Type B pancreatic cell (in vitro differentiated cells): ENCODE data around the gene CNOT1. TPM values are rescaled to one million over a fixed set of nuclear protein-coding genes. Genes with fewer than 3 reads are reported as not detected.

ENCODE experiments used
- DNase-seq: peaks from one replicate; pipeline ENCODE4 v3.0.0; 2021; ENCODE audit warnings: mixed read lengths; ENCODE audit not compliant: unreplicated experiment; ENCODE audit errors: extremely low spot score
- H3K27ac Mint-ChIP-seq: 2 replicates; pipeline ENCODE4 v1.8.0; 2021; ENCODE audit warnings: mild to moderate bottlenecking, mixed read lengths
- H3K27me3 Mint-ChIP-seq: 2 replicates; pipeline ENCODE4 v1.8.0; 2021; ENCODE audit warnings: mixed read lengths
- H3K36me3 Mint-ChIP-seq: 2 replicates; pipeline ENCODE4 v1.8.0; 2021; ENCODE audit warnings: mixed read lengths
- H3K4me1 Mint-ChIP-seq: one replicate; pipeline ENCODE4 v1.8.0; 2021; ENCODE audit warnings: mixed read lengths; ENCODE audit not compliant: unreplicated experiment
- H3K4me3 Mint-ChIP-seq: 2 replicates; pipeline ENCODE4 v1.8.0; 2021; ENCODE audit warnings: mild to moderate bottlenecking, mixed read lengths
- H3K9me3 Mint-ChIP-seq: 2 replicates; pipeline ENCODE4 v1.8.0; 2021; ENCODE audit warnings: mixed read lengths
- CTCF ChIP-seq: fragments of 200-600 bp; sonication (generic); conservative IDR thresholded peaks from 2 replicates; pipeline ENCODE4 v1.5.0; 2021; ENCODE audit warnings: antibody characterized with exemption, mild to moderate bottlenecking
- total RNA-seq: library from RNA; stranded (reverse); gene quantifications from 2 replicates; pipeline ENCODE4 v1.2.1, GENCODE V29; 2021; ENCODE audit warnings: low replicate concordance

CNOT1 gene
- total RNA-seq, 1 donor from 2014 or later: 216 TPM

- Mint-ChIP-seq H3K27ac (no peak overlapping the region), H3K36me3 (no peaks in the 10 kb centered on the region), H3K4me1 (peaks cover 11% of the 10 kb centered on the region), H3K27me3 (no peaks in the 10 kb centered on the region), H3K4me3 (no peak overlapping the region), H3K9me3 (no peaks in the 10 kb centered on the region)
- no peak for TF ChIP-seq CTCF
- DNase-seq: no peak
Observed at GRCh38 chr16:58510776-58511628, 118.6 kb downstream of the CNOT1 start.

GRCh38 chr16:58510097-58510775, 119.4 kb downstream of the CNOT1 start:
- Mint-ChIP-seq H3K9me3 (no peaks in the 10 kb centered on the region), H3K27ac (no peak overlapping the region), H3K4me3 (no peak overlapping the region), H3K36me3 (no peaks in the 10 kb centered on the region), H3K27me3 (no peaks in the 10 kb centered on the region), H3K4me1 (peaks cover 11% of the 10 kb centered on the region)
- DNase-seq: no peak
- no peak for TF ChIP-seq CTCF

- no peak overlapping the region for H3K27ac Mint-ChIP-seq
- no peak overlapping the region for H3K4me3 Mint-ChIP-seq
Observed at GRCh38 chr16:58509256-58510096, 120.2 kb downstream of the CNOT1 start.

GRCh38 chr16:58508671-58509251, 120.9 kb downstream of the CNOT1 start:
- Mint-ChIP-seq H3K27me3 (no peaks in the 10 kb centered on the region), H3K36me3 (no peaks in the 10 kb centered on the region), H3K4me3 (no peak overlapping the region), H3K9me3 (no peaks in the 10 kb centered on the region), H3K4me1 (peaks cover under 1% of the 10 kb centered on the region), H3K27ac (no peak overlapping the region)
- DNase-seq: no peak
- no peak for TF ChIP-seq CTCF

More at GRCh38 chr16:58509256-58510096, 120.2 kb downstream of the CNOT1 start:
- DNase-seq: no peak
- no peaks in the 10 kb centered on the region for H3K36me3 Mint-ChIP-seq
- no peak for TF ChIP-seq CTCF
- H3K9me3 Mint-ChIP-seq: no peaks in the 10 kb centered on the region
- H3K4me1 Mint-ChIP-seq: peaks cover 5% of the 10 kb centered on the region
- no peaks in the 10 kb centered on the region for H3K27me3 Mint-ChIP-seq

- Mint-ChIP-seq H3K4me1 (no peaks in the 10 kb centered on the region), H3K27ac (no peak overlapping the region), H3K36me3 (no peaks in the 10 kb centered on the region), H3K4me3 (no peak overlapping the region), H3K27me3 (no peaks in the 10 kb centered on the region), H3K9me3 (no peaks in the 10 kb centered on the region)
- TF ChIP-seq CTCF: no peak
- no peak for DNase-seq
Observed at GRCh38 chr16:58507963-58508670, 121.5 kb downstream of the CNOT1 start.
